A549 (cell line): Measurements from ENCODE around the gene UPK1A.

Experiments
- ESRRA ChIP-seq: fragments of 150-350 bp; IDR thresholded peaks from 2 replicates; pipeline ENCODE4 v1.6.1; 2014; ENCODE audit warnings: mild to moderate bottlenecking, low read length, borderline replicate concordance
- POLR2A ChIP-seq: IDR thresholded peaks from 2 replicates; pipeline ENCODE4 v1.6.1; 2012; ENCODE audit warnings: mild to moderate bottlenecking, low read length

GRCh38 chr19:35703343-35703742 lies 37.0 kb downstream of the UPK1A start:
- TF ChIP-seq ESRRA (no peak), POLR2A (no peak)
